Stimulated activated naive B cell treated with anti-CD40 and anti-IgM and Interleukin-4, amounts not matched to agents 10 μg/mL and 1 μg/mL and 100 μg/mL, for 72 hours (primary cell): Measurements from ENCODE around the gene TOR1B.

Source experiments
- ATAC-seq, 2 donors: fragments of 150-1000 bp; cut with Tn5 transposase; replicated peaks; 2 replicates each; pipeline ENCODE4 v1.10.0; 2021; ENCODE audit warnings: moderate library complexity in 1 of 2
- DNase-seq: peaks from one replicate; pipeline ENCODE4 v3.0.0; 2021
- H3K27ac Mint-ChIP-seq: one replicate; pipeline ENCODE4 v1.8.0; 2022; ENCODE audit warnings: mild to moderate bottlenecking, mixed read lengths
- H3K27me3 Mint-ChIP-seq, 2 donors: one replicate each; pipeline ENCODE4 v1.8.0; 2022; ENCODE audit warnings: mixed read lengths in 2 of 2
- H3K36me3 Mint-ChIP-seq, 2 donors: one replicate each; pipeline ENCODE4 v1.8.0; 2022; ENCODE audit warnings: mixed read lengths in 2 of 2, mild to moderate bottlenecking in 1 of 2
- H3K4me1 Mint-ChIP-seq, 2 donors: one replicate each; pipeline ENCODE4 v1.8.0; 2022; ENCODE audit warnings: mixed read lengths in 2 of 2, mild to moderate bottlenecking in 1 of 2
- H3K4me3 Mint-ChIP-seq, 2 donors: one replicate each; pipeline ENCODE4 v1.8.0; 2022; ENCODE audit warnings: mild to moderate bottlenecking in 2 of 2, mixed read lengths in 2 of 2, moderate library complexity in 1 of 2
- H3K9me3 Mint-ChIP-seq, 2 donors: one replicate each; pipeline ENCODE4 v1.8.0; 2022; ENCODE audit warnings: mixed read lengths in 2 of 2, mild to moderate bottlenecking in 1 of 2

The TOR1B gene

DNA sequence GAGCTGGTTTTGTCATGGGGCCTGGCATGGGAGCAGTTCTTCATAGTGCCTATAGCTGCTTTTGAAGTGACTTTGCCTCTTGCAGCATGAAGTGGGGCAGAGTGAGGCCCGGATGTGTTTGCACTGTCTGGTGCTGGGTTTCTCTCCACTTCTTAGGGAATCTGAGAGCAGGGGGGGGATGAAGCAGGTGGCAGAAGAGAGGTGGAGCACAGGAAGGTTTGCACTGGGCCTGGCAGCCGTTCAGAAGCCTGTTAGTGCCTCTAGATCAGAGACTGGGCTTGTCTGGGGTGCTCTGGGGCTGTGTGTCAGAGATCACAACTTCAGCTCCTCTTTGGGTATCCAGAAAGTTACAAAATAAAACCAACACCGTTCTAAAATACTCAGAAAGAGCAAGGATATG lies 50.6 kb downstream of the TOR1B start:
- peaks cover 59 to 73% of the 10 kb centered on the region in 2 donors for H3K36me3 Mint-ChIP-seq

DNA sequence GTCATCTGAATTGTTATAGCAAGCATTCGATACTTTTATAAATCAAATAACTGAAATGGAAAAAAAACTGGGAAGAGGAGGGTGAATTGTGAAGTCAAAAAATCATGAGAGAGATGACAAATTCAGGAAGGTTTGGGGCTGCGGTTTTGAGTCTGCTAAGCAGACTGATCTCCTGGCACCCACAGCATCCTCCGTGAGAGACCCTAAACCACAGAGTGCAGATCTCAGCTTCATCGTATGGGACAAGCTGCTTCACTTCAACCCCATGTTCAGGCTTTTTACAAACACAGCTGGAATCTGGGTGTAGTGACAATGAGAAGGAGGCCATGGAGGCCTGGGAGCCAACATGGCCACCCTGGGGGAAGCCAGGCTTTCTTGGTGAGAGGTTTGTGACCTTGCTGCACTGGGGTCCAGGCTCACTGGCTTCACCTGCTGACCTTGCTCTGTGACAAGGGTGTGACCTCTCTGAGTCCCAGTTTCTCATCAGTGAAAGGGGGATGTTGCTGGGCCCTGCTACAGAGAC lies 51.7 kb downstream of the TOR1B start:
- Mint-ChIP-seq H3K4me3 (no peak overlapping the region), H3K36me3 (peaks cover 60 to 74% of the 10 kb centered on the region in 2 donors), H3K27ac (no peak overlapping the region), H3K9me3 (no peaks in the 10 kb centered on the region), H3K27me3 (no peaks in the 10 kb centered on the region), H3K4me1 (no peaks in the 10 kb centered on the region)
- no peak for ATAC-seq
- DNase-seq, result no peak

More for the DNA sequence above, 50.6 kb downstream of the TOR1B start:
- DNase-seq (no peak), ATAC-seq (no peak)
- no peaks in the 10 kb centered on the region for H3K27me3 Mint-ChIP-seq
- no peak overlapping the region for H3K27ac Mint-ChIP-seq
- no peak overlapping the region for H3K4me3 Mint-ChIP-seq
- no peaks in the 10 kb centered on the region for H3K4me1 Mint-ChIP-seq
- H3K9me3 Mint-ChIP-seq, result no peaks in the 10 kb centered on the region

DNA sequence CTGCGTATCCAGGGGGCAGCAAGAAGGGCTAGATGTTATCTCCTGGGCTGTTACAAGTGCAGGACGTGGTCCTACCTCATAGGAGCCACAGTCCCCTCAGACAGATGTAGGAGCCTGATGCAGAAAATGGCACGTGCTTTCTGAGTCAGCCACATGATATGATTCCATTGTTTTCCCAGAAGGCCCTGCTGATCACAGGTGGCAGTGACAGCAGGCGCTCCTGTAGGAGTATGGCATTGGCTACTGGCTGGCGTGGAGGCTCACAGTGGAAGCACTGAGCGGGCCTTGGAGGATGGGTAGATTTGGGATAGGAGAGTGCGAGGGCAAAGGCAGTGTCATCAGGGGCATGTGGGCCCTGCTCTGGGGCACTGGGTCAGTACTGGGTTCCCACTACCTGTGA lies 54.2 kb downstream of the TOR1B start:
- no peaks in the 10 kb centered on the region for H3K9me3 Mint-ChIP-seq
- no peak overlapping the region for H3K27ac Mint-ChIP-seq
- H3K27me3 Mint-ChIP-seq, result no peaks in the 10 kb centered on the region
- no peak overlapping the region for H3K4me3 Mint-ChIP-seq
- H3K36me3 Mint-ChIP-seq, result peaks cover 57 to 70% of the 10 kb centered on the region in 2 donors
- H3K4me1 Mint-ChIP-seq, result no peaks in the 10 kb centered on the region
- ATAC-seq (no peak), DNase-seq (no peak)

DNA sequence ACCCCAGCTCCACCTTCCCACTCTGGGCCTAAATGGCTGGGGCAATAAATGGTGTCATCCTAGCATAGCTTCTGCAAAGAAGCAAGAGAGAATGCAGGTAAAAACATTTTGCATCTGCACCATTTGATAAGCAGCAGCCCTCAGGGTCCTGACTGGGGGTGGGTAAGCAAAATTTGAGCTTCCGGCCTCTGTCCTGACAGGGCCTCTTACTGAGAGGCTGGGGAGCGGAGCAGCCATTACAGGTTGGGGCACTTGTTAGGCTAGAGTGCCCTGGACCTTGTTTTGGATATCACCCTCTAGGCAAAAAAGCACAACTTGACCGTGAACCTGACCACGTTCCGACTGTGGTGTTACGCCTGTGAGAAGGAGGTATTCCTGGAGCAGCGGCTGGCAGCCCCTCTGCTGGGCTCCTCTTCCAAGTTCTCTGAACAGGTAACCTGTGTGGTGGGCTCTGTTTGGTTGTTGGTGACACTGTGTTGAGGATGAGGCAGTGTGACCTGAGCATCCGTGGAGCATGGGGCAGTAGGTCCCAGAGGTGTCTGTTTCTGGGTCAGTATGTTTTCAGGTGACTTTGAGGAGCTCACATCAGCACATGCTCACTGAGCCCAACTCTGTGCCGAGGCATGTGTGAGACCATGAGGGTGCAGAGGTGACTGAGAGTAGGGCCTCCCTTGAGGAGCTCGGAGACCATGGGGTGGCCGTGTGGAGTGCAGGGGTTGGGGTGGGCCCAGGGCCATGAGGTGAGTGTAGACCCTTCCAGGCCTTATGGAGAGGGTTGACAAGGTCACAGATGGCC lies 55.4 kb downstream of the TOR1B start:
- no peak overlapping the region for H3K27ac Mint-ChIP-seq
- ATAC-seq, result no peak

More for the DNA sequence above, 55.4 kb downstream of the TOR1B start:
- Mint-ChIP-seq H3K4me3 (no peak overlapping the region), H3K4me1 (no peaks in the 10 kb centered on the region), H3K36me3 (peaks cover 55 to 67% of the 10 kb centered on the region in 2 donors), H3K27me3 (no peaks in the 10 kb centered on the region), H3K9me3 (no peaks in the 10 kb centered on the region)
- no peak for DNase-seq
